ENCODE results near the gene PHF24. TPM values are rescaled to one million over a fixed set of nuclear protein-coding genes. Genes with fewer than 3 reads are reported as not detected.
"Not testable (repeated sequence)": the region's sequence is repeated elsewhere in the genome, so short reads cannot be mapped to it uniquely, and the experiment has no call there.

PHF24 gene
- total RNA-seq, 4 donors from 2014 or later: 0.30 to 0.81 (median 0.67) TPM; not detected in 1

- H3K27me3 ChIP-seq: no peaks in the 10 kb centered on the region
- ATAC-seq: no peak
- 100% methylated on average over 1 of the region's 2 CpGs for WGBS, 2 donors (ENCODE audit: low coverage in 1 of 2)
- no peaks in the 10 kb centered on the region for H3K4me1 ChIP-seq
- TF ChIP-seq POLR2AphosphoS5 (IDR thresholded peaks at IDR 0.05) (no peak), CTCF (IDR thresholded peaks at IDR 0.05) (no peak), EP300 (IDR thresholded peaks at IDR 0.05) (no peak), POLR2A (IDR thresholded peaks at IDR 0.05) (no peak)
- H3K4me3 ChIP-seq: no peak overlapping the region
- H3K9me3 ChIP-seq: no peaks in the 10 kb centered on the region
- H3K27ac ChIP-seq: peak overlapping the region in 1 of 4 donors; percentile 15
- H3K36me3 ChIP-seq: peaks cover 0 to 15% of the 10 kb centered on the region in 2 donors
Measured at GRCh38 chr9:35001803-35002502, 43.9 kb downstream of the PHF24 start.

DNA sequence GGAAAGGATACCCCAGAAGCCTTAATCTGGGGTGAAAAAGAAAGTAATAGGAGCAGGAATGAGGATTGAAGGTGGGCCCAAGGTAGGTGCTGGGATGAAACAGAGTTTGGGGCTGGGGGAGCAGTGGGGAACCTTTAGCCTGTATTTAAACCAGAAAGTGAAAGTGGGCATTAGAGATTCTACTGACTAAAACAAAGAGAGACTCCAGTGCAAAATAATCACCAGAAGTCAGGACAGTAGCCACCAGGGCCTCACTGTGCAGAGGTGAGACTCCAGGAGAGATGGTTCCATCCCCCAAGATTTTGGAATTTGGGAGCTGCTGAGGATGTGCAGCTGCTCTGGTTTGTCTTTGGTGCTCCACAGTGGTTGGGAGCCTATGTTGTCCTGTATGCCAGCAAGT lies 44.5 kb downstream of the PHF24 start:
- Histone ChIP-seq H3K4me3 (no peak overlapping the region), H3K9me3 (no peaks in the 10 kb centered on the region), H3K4me1 (no peaks in the 10 kb centered on the region), H3K36me3 (peaks cover 0 to 8% of the 10 kb centered on the region in 2 donors), H3K27ac (no peak overlapping the region), H3K27me3 (no peaks in the 10 kb centered on the region)
- ATAC-seq: no peak
- TF ChIP-seq POLR2A (IDR thresholded peaks at IDR 0.05): no peak
- TF ChIP-seq CTCF (IDR thresholded peaks at IDR 0.05): no peak
- TF ChIP-seq EP300 (IDR thresholded peaks at IDR 0.05): no peak
- TF ChIP-seq POLR2AphosphoS5 (IDR thresholded peaks at IDR 0.05): no peak

DNA sequence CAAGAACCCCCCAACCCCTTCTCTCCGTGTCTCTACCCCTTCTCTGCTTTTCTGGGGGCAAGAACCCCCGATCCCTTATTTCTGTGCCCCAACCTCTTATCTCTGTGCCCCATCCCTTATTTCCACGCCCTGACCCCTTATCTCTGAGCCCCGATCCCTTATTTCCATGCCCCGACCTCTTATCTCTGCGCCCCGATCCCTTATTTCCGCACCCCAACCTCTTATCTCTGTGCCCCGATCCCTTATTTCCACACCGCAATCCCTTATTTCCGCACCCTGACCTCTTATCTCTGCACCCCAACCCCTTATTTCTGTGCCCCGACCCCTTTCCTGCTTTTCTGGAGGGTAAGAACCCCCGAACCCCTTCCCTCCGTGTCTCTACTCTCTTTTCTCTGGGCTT lies 46.2 kb downstream of the PHF24 start:
- H3K27me3 ChIP-seq, H3K27ac ChIP-seq, H3K9me3 ChIP-seq, ATAC-seq, H3K4me1 ChIP-seq, H3K4me3 ChIP-seq, H3K36me3 ChIP-seq: not testable (repeated sequence)
- 86 to 91% methylated on average over 7 to 12 of the region's 14 CpGs for WGBS, 2 donors (ENCODE audit: low coverage in 1 of 2)

DNA sequence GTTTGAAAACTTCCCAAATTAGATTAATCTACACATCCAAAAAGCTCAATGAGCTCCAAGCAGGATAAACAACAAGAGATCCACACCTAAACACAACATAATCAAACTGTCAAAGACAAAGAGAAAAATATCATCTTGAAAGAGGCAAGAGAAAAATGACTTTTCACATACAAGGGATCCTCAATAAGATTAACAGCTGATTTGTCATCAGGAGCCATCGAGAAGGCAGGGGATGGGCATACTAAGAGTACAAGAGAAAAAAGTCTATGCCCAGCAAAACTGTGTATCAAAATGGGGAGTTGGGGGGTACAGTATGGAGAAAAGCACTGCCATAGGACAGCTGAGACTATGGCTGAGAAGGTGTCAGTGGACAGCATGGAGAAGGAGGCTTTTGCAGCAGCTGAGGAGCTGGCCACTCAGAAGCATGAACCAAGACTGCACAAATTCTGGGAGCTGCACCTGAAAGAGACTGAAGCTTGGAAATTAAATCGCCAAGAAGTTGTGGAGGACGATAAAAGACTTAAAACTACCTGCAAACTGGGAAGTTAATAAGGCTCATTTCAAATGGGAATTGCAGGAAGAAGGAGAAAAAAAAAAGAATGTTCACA lies 52.4 kb downstream of the PHF24 start:
- no peak for ATAC-seq
- Histone ChIP-seq H3K9me3 (peaks cover 0 to 10% (median 0%) of the 10 kb centered on the region in 3 donors), H3K27me3 (no peaks in the 10 kb centered on the region), H3K4me3 (no peak overlapping the region), H3K36me3 (peaks cover 0 to 65% of the 10 kb centered on the region in 2 donors), H3K4me1 (no peaks in the 10 kb centered on the region), H3K27ac (no peak overlapping the region)
- TF ChIP-seq POLR2AphosphoS5 (IDR thresholded peaks at IDR 0.05) (no peak), EP300 (IDR thresholded peaks at IDR 0.05) (no peak), POLR2A (IDR thresholded peaks at IDR 0.05) (no peak)
- WGBS, 2 donors (ENCODE audit: low coverage in 1 of 2): 82 to 94% methylated on average over 2 to 3 of the region's 3 CpGs

- H3K36me3 ChIP-seq: peaks cover 0 to 77% of the 10 kb centered on the region in 2 donors
- WGBS, 2 donors (ENCODE audit: low coverage in 1 of 2): 54 to 86% methylated on average over 1 to 2 of the region's 2 CpGs
- TF ChIP-seq POLR2AphosphoS5 (IDR thresholded peaks at IDR 0.05) (no peak), CTCF (IDR thresholded peaks at IDR 0.05) (no peak), POLR2A (IDR thresholded peaks at IDR 0.05) (no peak), EP300 (IDR thresholded peaks at IDR 0.05) (no peak)
Measured at GRCh38 chr9:35014517-35014916, 56.4 kb downstream of the PHF24 start.

DNA sequence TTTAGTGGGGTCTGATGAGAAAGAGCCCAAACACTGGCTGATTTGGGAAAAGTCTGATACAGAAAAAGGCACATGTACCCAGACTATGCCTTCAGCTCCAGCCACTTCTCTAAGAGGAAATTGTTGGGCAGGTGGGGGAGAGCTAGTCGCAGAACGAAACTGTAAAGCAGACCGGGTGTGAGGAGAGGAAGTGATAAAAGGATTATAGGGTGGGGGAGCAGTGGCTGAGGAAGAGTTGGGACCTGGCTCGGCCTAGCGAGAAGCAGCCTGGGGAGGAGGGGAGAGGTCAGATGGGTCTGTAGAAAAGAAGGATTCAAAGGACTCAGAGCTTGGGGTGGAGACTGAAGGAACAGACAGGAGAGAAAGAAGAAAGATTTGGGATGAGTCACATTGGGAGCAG lies 65.4 kb downstream of the PHF24 start:
- H3K9me3 ChIP-seq, H3K4me3 ChIP-seq, H3K27me3 ChIP-seq, H3K4me1 ChIP-seq, H3K27ac ChIP-seq, ATAC-seq: not testable (repeated sequence)
- peaks cover 0 to 53% of the 10 kb centered on the region in 2 donors for H3K36me3 ChIP-seq
- WGBS, 2 donors (ENCODE audit: low coverage in 1 of 2): 63 to 79% methylated on average over 5 of the region's 5 CpGs

More at GRCh38 chr9:35014517-35014916, 56.4 kb downstream of the PHF24 start:
- no peaks in the 10 kb centered on the region for H3K27me3 ChIP-seq
- H3K9me3 ChIP-seq: peaks cover 0 to 10% (median 0%) of the 10 kb centered on the region in 3 donors
- no peaks in the 10 kb centered on the region for H3K4me1 ChIP-seq
- H3K4me3 ChIP-seq: no peak overlapping the region
- no peak overlapping the region for H3K27ac ChIP-seq
- ATAC-seq: no peak

Measured in gastroesophageal sphincter (tissue), 4 donors.